NCI-H526 (cell line): ENCODE data around the gene TMPRSS15.
A peak's percentile ranks its signal among the peaks of the same experiment; 100 is the strongest.
"Not testable (repeated sequence)": the region's sequence is repeated elsewhere in the genome, so short reads cannot be mapped to it uniquely, and the experiment has no call there.

Experiments
- DNase-seq, 2 experiments: peaks; one replicate each; lab custom pipeline; 2025; lab: John Stamatoyannopoulos, UW

TMPRSS15 gene

GRCh38 chr21:18403735-18404450 lies at the start of gene TMPRSS15:
TSS of gene TMPRSS15 (minus strand) at chr21:18403785. CDS start at chr21:18403622, 163 bp downstream.
- no peak for DNase-seq

GRCh38 chr21:18451670-18452069 lies 48.1 kb upstream of the TMPRSS15 start:
- DNase-seq, result no peak

- DNase-seq, result no peak
Observed at GRCh38 chr21:18449605-18450550, 46.3 kb upstream of the TMPRSS15 start.

GRCh38 chr21:18443701-18444100 lies 40.1 kb upstream of the TMPRSS15 start:
- DNase-seq, result no peak

- DNase-seq, result no peak
Observed at GRCh38 chr21:18443085-18443484, 39.5 kb upstream of the TMPRSS15 start.

- no peak for DNase-seq
Observed at GRCh38 chr21:18430341-18430740, 26.8 kb upstream of the TMPRSS15 start.

- DNase-seq, result no peak
Observed at GRCh38 chr21:18424276-18424675, 20.7 kb upstream of the TMPRSS15 start.

GRCh38 chr21:18417141-18417790 lies 13.7 kb upstream of the TMPRSS15 start:
- DNase-seq, result no peak

GRCh38 chr21:18411565-18411964 lies 8.0 kb upstream of the TMPRSS15 start:
- DNase-seq, result no peak

- DNase-seq, result no peak
Observed at GRCh38 chr21:18409579-18409978, 6.0 kb upstream of the TMPRSS15 start.

- DNase-seq, result no peak
Observed at GRCh38 chr21:18398843-18399242, 4.7 kb downstream of the TMPRSS15 start.

GRCh38 chr21:18387994-18388393 lies 15.6 kb downstream of the TMPRSS15 start:
- DNase-seq, result no peak

- DNase-seq, result peak in 1 of 2 experiments; percentile 51
Observed at GRCh38 chr21:18384771-18385170, 18.8 kb downstream of the TMPRSS15 start.

- not testable (repeated sequence) for DNase-seq
Observed at GRCh38 chr21:18382934-18383619, 20.5 kb downstream of the TMPRSS15 start.

GRCh38 chr21:18382141-18382540 lies 21.4 kb downstream of the TMPRSS15 start:
- no peak for DNase-seq

GRCh38 chr21:18373606-18374005 lies 30.0 kb downstream of the TMPRSS15 start:
- DNase-seq, result no peak

GRCh38 chr21:18370301-18370700 lies 33.3 kb downstream of the TMPRSS15 start:
- DNase-seq, result no peak

- DNase-seq, result peak in 1 of 2 experiments; percentile 26
Observed at GRCh38 chr21:18369115-18369514, 34.5 kb downstream of the TMPRSS15 start.

- no peak for DNase-seq
Observed at GRCh38 chr21:18368205-18368604, 35.4 kb downstream of the TMPRSS15 start.

- no peak for DNase-seq
Observed at GRCh38 chr21:18356801-18357200, 46.8 kb downstream of the TMPRSS15 start.

GRCh38 chr21:18354947-18355346 lies 48.6 kb downstream of the TMPRSS15 start:
- no peak for DNase-seq

GRCh38 chr21:18350216-18350615 lies 53.4 kb downstream of the TMPRSS15 start:
- no peak for DNase-seq
